Right ventricle myocardium superior (tissue), 1 donor: ENCODE data around the gene MYO1G. TPM values are rescaled to one million over a fixed set of nuclear protein-coding genes. Genes with fewer than 3 reads are reported as not detected.
"Not testable (repeated sequence)": the region's sequence is repeated elsewhere in the genome, so short reads cannot be mapped to it uniquely, and the experiment has no call there.

Experiments
- ATAC-seq: fragments of 200-7000 bp; cut with Tn5 transposase; one replicate; pipeline ENCODE4 v1.9.1; 2020; ENCODE audit warnings: mild to moderate bottlenecking; ENCODE audit not compliant: poor library complexity
- DNase-seq: peaks from one replicate; pipeline ENCODE4 v3.0.0-alpha.2; 2020
- intact Hi-C: fragments of 100-400 bp; cut with DNase I; formaldehyde crosslinking; loops from one replicate; pipeline ENCODE4 v1.11.2; 2022
- total RNA-seq: library from RNA; stranded (reverse); fragmentation: NEBNext Ultra II Directional; extraction: Animal tissue kit (Norgen Biotek cat#: 25700); gene quantifications from one replicate; pipeline ENCODE4 v1.2.1, GENCODE V29; 2021
- donor health status: DM: no; HTN: yes; CAD: no; lungs with severe emphysema.

Gene MYO1G
- total RNA-seq, 1 donor from 2014 or later: 0.97 TPM

GRCh38 chr7:45001138-45001694 is 22.4 kb upstream of the MYO1G start:
- no peak for DNase-seq
- intact Hi-C loops: loop anchor here (5.0 kb wide), 1 partner anchor 106 kb away; no protein-coding TSS in a partner anchor
- ATAC-seq: no peak

- DNase-seq: peak; percentile 83
- intact Hi-C loops: loop anchor here (5.0 kb wide), 1 partner anchor 107 kb away; no protein-coding TSS in a partner anchor
- ATAC-seq: peak; percentile 23
Measured at GRCh38 chr7:45000093-45001032, 21.5 kb upstream of the MYO1G start, which contains the start of gene CCM2. TSS of gene CCM2 (plus strand) at chr7:45000201. CDS start at chr7:45000334, 133 bp downstream.

DNA sequence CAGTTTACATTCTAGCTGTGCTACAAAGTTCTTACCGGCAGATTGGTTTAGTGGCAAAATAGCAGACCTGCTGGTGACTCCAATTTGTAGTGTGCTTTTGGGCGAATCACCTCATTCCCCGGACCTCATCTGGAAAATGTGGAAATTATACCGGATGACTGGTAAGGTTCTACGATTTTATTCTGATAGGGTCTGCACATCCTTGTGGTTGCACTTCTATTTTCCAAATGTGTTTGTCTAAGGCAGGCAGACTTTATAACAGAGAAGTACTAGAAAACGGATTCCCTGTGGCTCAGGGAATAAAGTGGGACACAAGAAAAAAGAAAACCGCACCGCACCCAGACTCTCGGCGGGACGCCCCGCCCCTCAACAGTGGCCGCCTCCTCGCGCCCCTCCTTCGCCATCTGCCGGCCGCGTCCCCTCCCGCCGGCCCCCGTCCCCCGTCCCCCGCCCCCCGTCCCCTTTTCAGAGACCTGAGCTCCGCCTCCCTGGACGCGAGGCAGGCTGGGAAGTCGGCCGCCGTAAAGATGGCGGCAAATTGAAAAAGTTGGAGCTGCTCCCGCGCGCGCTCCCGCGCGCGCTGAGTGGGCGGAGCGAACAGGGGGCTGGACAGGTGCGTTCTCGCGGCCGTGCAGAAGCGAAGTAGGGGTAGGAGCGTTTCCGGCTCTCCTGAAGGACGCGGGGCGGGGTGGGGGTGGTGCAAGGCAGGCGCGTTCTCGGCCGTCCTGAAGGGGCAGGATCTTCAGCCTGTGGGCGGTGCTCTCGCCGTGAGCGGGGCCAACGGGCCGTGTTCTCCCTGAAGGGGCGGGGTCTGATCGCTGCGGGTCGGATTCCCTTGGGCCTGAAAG is 20.7 kb upstream of the MYO1G start:
- ATAC-seq (peak; percentile 97), DNase-seq (peak; percentile 99)
- intact Hi-C loops: loop anchor here (5.0 kb wide), 1 partner anchor 108 kb away; no protein-coding TSS in a partner anchor

GRCh38 chr7:44998153-44998871 is 19.5 kb upstream of the MYO1G start:
- ATAC-seq (no peak), DNase-seq (no peak)
- intact Hi-C loops: no loop called here

DNA sequence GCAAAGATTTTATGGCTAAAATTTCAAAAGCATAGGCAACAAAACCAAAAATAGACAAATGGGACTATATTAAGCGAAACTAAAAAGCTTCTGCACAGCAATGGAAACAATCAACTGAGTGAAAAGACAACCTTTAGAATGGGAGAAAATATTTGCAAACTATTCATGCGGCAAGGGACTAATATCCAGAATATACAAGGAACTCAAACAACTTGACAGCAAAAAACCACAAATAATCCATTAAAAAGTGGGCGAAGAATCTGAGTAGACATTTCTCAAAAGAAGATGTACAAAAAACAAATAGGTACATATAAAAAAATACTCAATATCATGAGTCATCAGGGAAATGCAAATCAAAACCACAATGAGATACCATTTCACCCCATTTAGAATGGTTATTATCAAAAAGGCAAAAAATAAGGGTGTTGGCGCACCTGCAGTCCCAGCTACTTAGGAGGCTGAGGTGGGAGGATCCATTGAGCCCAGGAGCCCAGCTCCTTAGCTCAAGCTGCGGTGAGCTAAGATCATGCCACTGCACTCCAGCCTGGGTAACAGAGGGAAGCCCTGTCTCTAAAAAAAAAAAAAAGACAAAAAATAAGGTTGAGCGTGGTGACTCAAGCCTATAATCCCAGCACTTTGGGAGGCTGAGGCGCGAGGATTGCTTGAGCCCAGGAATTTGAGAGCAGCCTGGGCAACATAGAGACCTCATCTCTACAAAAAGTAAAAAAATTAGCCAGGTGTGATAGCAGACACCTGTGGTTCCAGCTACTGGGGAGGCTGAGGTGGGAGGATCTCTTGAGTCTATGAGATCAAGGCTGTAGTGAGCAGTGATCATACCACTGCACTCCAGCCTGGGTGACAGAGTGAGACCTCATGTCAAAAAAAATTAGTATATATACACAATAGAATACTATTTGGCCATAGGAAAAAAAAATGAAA is 17.0 kb upstream of the MYO1G start:
- no peak for ATAC-seq
- intact Hi-C loops: no loop called here
- no peak for DNase-seq

DNA sequence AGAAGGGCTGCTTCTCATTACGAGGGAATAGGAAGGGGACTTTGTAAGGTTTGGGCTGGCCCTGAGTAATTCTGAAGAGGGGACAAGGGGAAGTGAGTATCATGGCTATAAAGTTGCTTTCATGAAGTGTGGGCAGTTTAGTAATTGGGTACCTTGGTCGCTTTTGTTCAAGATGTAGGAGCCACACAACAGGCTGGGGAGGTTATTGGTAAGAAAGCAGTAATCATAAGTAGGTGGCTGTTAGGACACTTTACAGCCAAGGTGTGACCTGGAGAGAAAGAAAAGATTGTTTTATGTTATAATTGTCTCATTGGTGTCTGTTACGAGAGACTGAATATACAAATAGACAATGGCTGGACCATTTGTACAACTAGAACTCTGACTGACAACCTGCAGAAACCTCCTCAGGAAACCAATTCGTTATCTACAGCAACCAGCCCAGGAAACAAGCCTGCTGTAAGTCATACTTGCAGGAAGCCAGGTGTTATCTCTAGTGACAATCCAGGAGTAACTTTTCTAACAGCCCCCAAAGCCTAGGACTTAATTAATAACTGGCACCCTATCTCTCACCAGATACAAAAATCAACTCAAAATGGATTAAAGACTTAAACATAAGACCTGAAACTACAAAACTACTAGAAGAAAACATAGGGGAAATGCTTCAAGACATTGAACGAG is 16.2 kb upstream of the MYO1G start:
- DNase-seq (no peak), ATAC-seq (no peak)
- intact Hi-C loops: no loop called here

- ATAC-seq, DNase-seq, intact Hi-C loops: not testable (repeated sequence)
Measured at GRCh38 chr7:44992004-44992795, 13.4 kb upstream of the MYO1G start.

DNA sequence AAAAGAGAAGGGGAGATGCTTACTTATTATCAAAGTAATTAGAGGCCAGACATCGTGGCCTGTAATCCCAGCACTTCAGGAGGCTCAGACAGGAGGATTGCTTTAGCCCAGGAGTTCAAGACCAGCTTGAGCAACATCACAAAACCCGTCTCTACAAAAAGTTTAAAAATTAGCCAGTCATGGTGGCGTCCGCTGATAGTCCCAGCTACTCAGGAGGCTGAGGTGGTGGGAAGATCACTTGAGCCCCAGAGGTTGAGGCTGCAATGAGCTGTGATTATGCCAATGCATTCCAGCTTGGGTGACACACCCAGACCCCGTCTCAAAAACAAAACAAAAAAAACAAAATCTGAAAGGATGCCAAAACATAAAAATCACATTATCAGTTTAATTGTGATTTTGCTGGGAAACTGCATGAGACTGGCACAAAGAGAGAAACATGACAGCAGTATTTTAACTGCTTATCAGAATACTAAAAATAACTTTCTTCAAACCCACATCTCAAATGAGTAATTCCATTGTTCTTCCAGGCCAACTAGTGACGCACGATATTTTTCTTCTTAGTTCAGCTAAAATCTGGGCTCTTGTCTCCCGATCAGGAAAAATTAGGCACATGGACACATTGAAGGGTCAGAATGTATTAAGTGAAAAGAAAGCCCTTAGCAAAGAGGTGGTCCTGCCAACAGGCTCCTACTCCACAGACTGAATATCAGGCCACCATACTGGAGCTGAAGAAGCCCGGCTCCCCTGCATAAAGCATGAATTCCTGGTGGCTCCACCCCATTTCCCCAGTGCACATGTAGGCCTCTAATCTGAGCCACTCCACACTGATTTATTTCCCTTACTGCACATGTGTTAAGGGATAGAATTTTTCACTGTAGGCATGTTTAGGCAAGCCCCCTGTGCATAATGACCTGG is 11.6 kb upstream of the MYO1G start:
- ATAC-seq (no peak), DNase-seq (no peak)
- intact Hi-C loops: no loop called here

GRCh38 chr7:44989132-44989531 is 10.3 kb upstream of the MYO1G start:
- ATAC-seq (no peak), DNase-seq (no peak)
- intact Hi-C loops: loop anchor here (10.0 kb wide), 1 partner anchor 104 kb away; the partner anchor contains the start of gene PURB

DNA sequence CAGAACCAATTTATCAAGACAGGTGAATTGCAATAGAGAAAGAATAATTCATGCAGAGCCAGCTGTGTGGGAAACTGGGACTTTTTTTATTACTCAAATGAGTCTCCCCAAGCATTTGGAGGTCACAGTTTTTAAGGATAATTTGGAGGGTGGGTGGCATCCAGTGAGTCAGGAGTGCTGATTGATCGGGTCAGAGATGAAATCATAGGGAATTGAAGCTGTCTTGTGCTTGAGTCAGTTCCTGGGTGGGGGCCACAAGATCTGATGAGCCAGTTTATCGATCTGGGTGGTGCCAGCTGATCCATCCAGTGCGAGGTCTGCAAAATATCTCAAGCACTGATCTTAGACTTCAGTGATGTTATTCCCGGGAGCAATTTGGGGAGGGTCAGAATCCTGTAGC is 9.9 kb upstream of the MYO1G start:
- intact Hi-C loops: loop anchor here (10.0 kb wide), 1 partner anchor 104 kb away; the partner anchor contains the start of gene PURB
- peak; percentile 1 for DNase-seq
- ATAC-seq: no peak

- no peak for ATAC-seq
- DNase-seq: peak; percentile 15
- intact Hi-C loops: loop anchor here (10.0 kb wide), 1 partner anchor 103 kb away; the partner anchor contains the start of gene PURB
Measured at GRCh38 chr7:44987996-44988395, 9.2 kb upstream of the MYO1G start.

DNA sequence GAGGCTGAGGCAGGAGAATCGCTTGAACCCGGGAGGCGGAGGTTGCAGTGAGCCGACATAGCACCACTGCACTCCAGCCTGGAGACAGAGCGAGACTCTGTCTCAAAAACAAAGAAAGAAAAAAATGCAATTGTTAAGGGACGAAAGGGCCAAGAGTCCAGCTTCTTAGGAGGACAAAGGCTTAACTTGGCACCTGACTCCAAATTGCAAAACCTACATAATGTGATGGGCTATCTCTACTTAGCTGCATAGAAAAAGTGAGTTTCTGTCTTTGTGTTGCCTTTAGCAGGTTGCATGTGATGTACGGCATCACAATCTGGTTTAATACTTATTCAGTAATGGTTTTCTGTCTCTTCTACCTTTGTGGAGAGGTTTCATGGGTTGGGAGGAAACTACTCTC is 8.6 kb upstream of the MYO1G start:
- intact Hi-C loops: loop anchor here (10.0 kb wide), 1 partner anchor 103 kb away; the partner anchor contains the start of gene PURB
- ATAC-seq (no peak), DNase-seq (no peak)

- intact Hi-C loops: loop anchor here (10.0 kb wide), 1 partner anchor 102 kb away; the partner anchor contains the start of gene PURB
- peak; percentile 99 for ATAC-seq
Measured at GRCh38 chr7:44986218-44987053, 7.6 kb upstream of the MYO1G start.

GRCh38 chr7:44985900-44986217 is 7.0 kb upstream of the MYO1G start:
- ATAC-seq (no peak), DNase-seq (no peak)
- intact Hi-C loops: loop anchor here (10.0 kb wide), 1 partner anchor 101 kb away; the partner anchor contains the start of gene PURB

More at GRCh38 chr7:44986218-44987053, 7.6 kb upstream of the MYO1G start:
- peak; percentile 97 for DNase-seq
